IMR-90 (cell line): ENCODE results near the gene DPM1. TPM values are rescaled to one million over a fixed set of nuclear protein-coding genes. Genes with fewer than 3 reads are reported as not detected.

ENCODE experiments used
- ATAC-seq: fragments of 200-7000 bp; cut with Tn5 transposase; 2 replicates; pipeline ENCODE4 v1.9.1; 2020; ENCODE audit warnings: low read depth, mild to moderate bottlenecking, moderate library complexity
- BruUV-seq: library from RNA; stranded (reverse); fragments of 400-500 nt; replicated peaks from 2 replicates; lab custom pipeline; 2021; lab: Mats Ljungman, UMichigan
- CTCF ChIA-PET: fragments of 300-600 bp; formaldehyde crosslinking; extraction: SDS; loops from one replicate; lab custom pipeline; 2021; ENCODE audit warnings: antibody characterized with exemption; lab: Yijun Ruan, JAX
- POLR2A ChIA-PET: fragments of 300-600 bp; sonication (Branson Sonifier 250); formaldehyde crosslinking; loops from one replicate; lab custom pipeline; 2022; ENCODE audit warnings: antibody characterized with exemption; ENCODE audit not compliant: unreplicated experiment; lab: Charles Lee
- DNase-seq: peaks from one replicate; pipeline ENCODE4 v3.0.0; 2013
- H2AFZ ChIP-seq: replicated peaks from 2 replicates; pipeline ENCODE3; 2013; ENCODE audit warnings: low read length, mild to moderate bottlenecking; ENCODE audit not compliant: poor library complexity
- H2AK5ac ChIP-seq: 2 replicates; pipeline ENCODE4 v1.6.1; 2013; ENCODE audit warnings: low read depth, low read length, inconsistent platforms
- H2AK9ac ChIP-seq: replicated peaks from 2 replicates; pipeline ENCODE3; 2013; ENCODE audit warnings: mild to moderate bottlenecking, low read depth, low read length, moderate library complexity; ENCODE audit not compliant: poor library complexity
- H2BK120ac ChIP-seq: 2 replicates; pipeline ENCODE4 v1.6.1; 2013; ENCODE audit warnings: low read depth, low read length, inconsistent platforms
- H2BK15ac ChIP-seq: 3 replicates; pipeline ENCODE4 v1.6.1; 2013; ENCODE audit warnings: low read depth, low read length, inconsistent platforms
- H2BK20ac ChIP-seq: 2 replicates; pipeline ENCODE4 v1.6.1; 2013; ENCODE audit warnings: low read depth, mild to moderate bottlenecking, inconsistent platforms, low read length, moderate library complexity
- H2BK5ac ChIP-seq: 2 replicates; pipeline ENCODE4 v1.6.1; 2013; ENCODE audit warnings: mild to moderate bottlenecking, low read depth, low read length, inconsistent platforms; ENCODE audit not compliant: poor library complexity, severe bottlenecking
- H3K14ac ChIP-seq: replicated peaks from 2 replicates; pipeline ENCODE4 v1.6.1; 2013; ENCODE audit warnings: low read depth, low read length, inconsistent platforms
- H3K18ac ChIP-seq: 2 replicates; pipeline ENCODE4 v1.6.1; 2013; ENCODE audit warnings: low read depth, low read length, control low read depth
- H3K23ac ChIP-seq: 2 replicates; pipeline ENCODE4 v1.6.1; 2013; ENCODE audit warnings: low read depth, low read length, inconsistent platforms
- H3K27ac ChIP-seq: 2 replicates; pipeline ENCODE4 v1.5.1; 2013; ENCODE audit warnings: mild to moderate bottlenecking, control low read depth, low read length; ENCODE audit not compliant: insufficient read depth
- H3K27me3 ChIP-seq: 2 replicates; pipeline ENCODE4 v1.6.1; 2013; ENCODE audit warnings: low read length; ENCODE audit not compliant: control insufficient read depth, insufficient read depth
- H3K36me3 ChIP-seq: 2 replicates; pipeline ENCODE4 v1.6.1; 2013; ENCODE audit warnings: low read length, mixed read lengths; ENCODE audit not compliant: control insufficient read depth, insufficient read depth
- H3K4ac ChIP-seq: 2 replicates; pipeline ENCODE4 v1.6.1; 2013; ENCODE audit warnings: low read depth, low read length, inconsistent platforms
- H3K4me1 ChIP-seq: 2 replicates; pipeline ENCODE4 v1.6.1; 2013; ENCODE audit warnings: low read length, mixed read lengths; ENCODE audit not compliant: control insufficient read depth, insufficient read depth
- H3K4me2 ChIP-seq: 2 replicates; pipeline ENCODE4 v1.6.1; 2013; ENCODE audit warnings: low read depth, mild to moderate bottlenecking, control low read depth, low read length, moderate library complexity
- H3K4me3 ChIP-seq: 2 replicates; pipeline ENCODE4 v1.5.1; 2013; ENCODE audit warnings: low read depth, mild to moderate bottlenecking, control low read depth, low read length, moderate library complexity; ENCODE audit not compliant: insufficient read depth
- H3K56ac ChIP-seq: 2 replicates; pipeline ENCODE4 v1.6.1; 2013; ENCODE audit warnings: low read length, inconsistent platforms; ENCODE audit not compliant: insufficient read depth; ENCODE audit errors: extremely low read depth
- H3K79me1 ChIP-seq, 2 experiments: 2 replicates each; pipeline ENCODE4 v1.6.1; 2013; ENCODE audit warnings: low read length in 2 of 2, inconsistent platforms in 1 of 2, low read depth in 1 of 2
- H3K9ac ChIP-seq: 2 replicates; pipeline ENCODE4 v1.6.1; 2013; ENCODE audit warnings: low read depth, low read length, control low read depth
- H3K9me1 ChIP-seq: 2 replicates; pipeline ENCODE4 v1.6.1; 2013; ENCODE audit warnings: low read length, inconsistent platforms; ENCODE audit not compliant: insufficient read depth
- H3K9me3 ChIP-seq: 2 replicates; pipeline ENCODE4 v1.6.1; 2013; ENCODE audit warnings: low read length; ENCODE audit not compliant: control insufficient read depth, insufficient read depth
- H4K20me1 ChIP-seq: 2 replicates; pipeline ENCODE4 v1.6.1; 2013; ENCODE audit warnings: low read length, inconsistent platforms; ENCODE audit not compliant: insufficient read depth
- H4K5ac ChIP-seq: 2 replicates; pipeline ENCODE4 v1.6.1; 2013; ENCODE audit warnings: mild to moderate bottlenecking, low read depth, low read length, control low read depth
- H4K8ac ChIP-seq, 2 experiments: 2 replicates each; pipeline ENCODE4 v1.6.1; 2013; ENCODE audit warnings: low read depth in 2 of 2, low read length in 2 of 2, control low read depth in 1 of 2, inconsistent platforms in 1 of 2
- H4K91ac ChIP-seq: 2 replicates; pipeline ENCODE4 v1.6.1; 2013; ENCODE audit warnings: low read depth, low read length, inconsistent platforms; ENCODE audit not compliant: insufficient read depth
- NFE2L2 ChIP-seq: fragments of 150-350 bp; IDR thresholded peaks from 2 replicates; pipeline ENCODE4 v1.6.1; 2016; ENCODE audit warnings: low read depth, mild to moderate bottlenecking, low read length
- WGBS, 2 experiments: methylation state at CpG; one replicate each; pipeline versions ENCODE4 v1.1.5 to v1.1.7; 2013; ENCODE audit warnings: missing lambda C conversion rate in 2 of 2; ENCODE audit not compliant: insufficient read length in 1 of 2; ENCODE audit errors: extremely low coverage in 2 of 2; 5-methylcytosine and 5-hydroxymethylcytosine counted together
- dilution Hi-C: fragments of 300-500 bp; cut with HindIII; formaldehyde crosslinking; loops from one replicate; pipeline ENCODE4 v1.14.3; 2018; ENCODE audit warnings: low sequenced_read_pairs; ENCODE audit not compliant: unreplicated experiment
- in situ Hi-C: fragments of 300-500 bp; cut with MboI; formaldehyde crosslinking; loops from 3 replicates; pipeline ENCODE4 v1.14.3; 2019; ENCODE audit warnings: low sequenced_read_pairs, inconsistent platforms, mixed read lengths
- intact Hi-C: fragments of 100-400 bp; cut with micrococcal nuclease; formaldehyde crosslinking; loops from 2 replicates; pipeline ENCODE4 v1.10.0; 2022
- polyA plus RNA-seq, 3 experiments: library from polyadenylated mRNA; depleted of rRNA; stranded (reverse); fragments of >200 nt; gene quantifications; 2 replicates each; pipeline ENCODE4 v1.2.3, GENCODE V29; 2012; ENCODE audit warnings: low replicate concordance in 1 of 3
- total RNA-seq: library from RNA; depleted of rRNA; stranded (reverse); fragments of >200 nt; gene quantifications from 2 replicates; pipeline ENCODE4 v1.2.3, GENCODE V29; 2012
- TF ChIP-seq, protein P1 (sequence below): fragments of 150-350 bp; IDR thresholded peaks from 2 replicates; pipeline ENCODE4 v1.6.1; 2016; ENCODE audit warnings: low read depth, mild to moderate bottlenecking, low read length, moderate library complexity, borderline replicate concordance

DPM1 gene
- total and polyA plus RNA-seq, 2 of the 4 experiments (the other 2 are of a cell fraction), result 59.1 to 89.1 TPM

DNA sequence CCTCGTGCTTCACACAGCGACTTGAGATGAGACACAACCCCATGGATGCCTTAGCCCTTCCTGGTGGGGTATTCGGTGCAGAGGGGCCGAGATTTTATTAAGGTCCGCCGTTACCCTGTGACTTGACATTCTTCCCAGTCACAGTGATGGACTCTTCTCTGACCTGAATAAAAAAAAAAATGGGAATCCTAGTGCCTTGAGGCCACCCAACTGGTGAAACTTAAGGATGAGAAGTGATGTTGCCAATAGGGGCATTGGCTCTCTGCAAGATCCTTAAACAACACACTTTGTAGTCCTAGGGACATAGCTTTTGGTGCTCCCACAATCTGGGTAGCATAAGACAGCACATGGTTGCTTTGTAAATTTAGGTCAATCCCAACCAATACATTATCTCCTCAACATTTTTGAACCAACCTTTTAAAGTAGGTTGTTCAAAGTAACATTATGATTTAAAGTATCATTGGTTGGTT, 26.3 kb downstream of the DPM1 start:
- in situ Hi-C loops, result loop anchor here (5.0 kb wide), 1 partner anchor 120 kb away; no protein-coding TSS in a partner anchor
- H3K14ac ChIP-seq, result peak overlapping the region; percentile 83
- peak overlapping the region; percentile 77 for H2BK120ac ChIP-seq
- peak overlapping the region; percentile 95 for H2BK5ac ChIP-seq
- H3K79me1 ChIP-seq, result peaks cover 4 to 30% of the 10 kb centered on the region in 2 experiments
- H2AK5ac ChIP-seq, result peak overlapping the region; percentile 90
- peak overlapping the region; percentile 57 for H3K23ac ChIP-seq
- H3K27ac ChIP-seq, result peak overlapping the region; percentile 97
- peak overlapping the region; percentile 61 for H3K4me2 ChIP-seq
- ChIA-PET POLR2A (no interaction called here), CTCF (interaction anchor here (0.9 to 2.3 kb wide), 3 partner anchors 10 to 142 kb away, joined by 3 to 10 read pairs (median 4); partner anchors contain the start of gene BCAS4)
- peak overlapping the region; percentile 53; the same call in 1 of the 2 replicates for H2BK20ac ChIP-seq
- DNase-seq (no peak), ATAC-seq (no peak)
- no peak for TF ChIP-seq NFE2L2
- TF ChIP-seq, protein P1, sequence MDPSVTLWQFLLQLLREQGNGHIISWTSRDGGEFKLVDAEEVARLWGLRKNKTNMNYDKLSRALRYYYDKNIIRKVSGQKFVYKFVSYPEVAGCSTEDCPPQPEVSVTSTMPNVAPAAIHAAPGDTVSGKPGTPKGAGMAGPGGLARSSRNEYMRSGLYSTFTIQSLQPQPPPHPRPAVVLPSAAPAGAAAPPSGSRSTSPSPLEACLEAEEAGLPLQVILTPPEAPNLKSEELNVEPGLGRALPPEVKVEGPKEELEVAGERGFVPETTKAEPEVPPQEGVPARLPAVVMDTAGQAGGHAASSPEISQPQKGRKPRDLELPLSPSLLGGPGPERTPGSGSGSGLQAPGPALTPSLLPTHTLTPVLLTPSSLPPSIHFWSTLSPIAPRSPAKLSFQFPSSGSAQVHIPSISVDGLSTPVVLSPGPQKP, result no peak
- no TSS peak for BruUV-seq
- 0% methylated on average over 1 of the region's 6 CpGs; no CpG with 5 or more reads in 1 of the 2 experiments for WGBS, 2 experiments
- H3K4ac ChIP-seq, result peak overlapping the region; percentile 76
- peak overlapping the region; percentile 88 for H2AK9ac ChIP-seq
- peaks cover 13% of the 10 kb centered on the region for H3K36me3 ChIP-seq
- H3K56ac ChIP-seq, result peak overlapping the region; percentile 27; the same call in 1 of the 2 replicates
- H4K8ac ChIP-seq, result peak overlapping the region; percentile 76 to 94
- peak overlapping the region; percentile 64; the same call in 2 of the 3 replicates for H2BK15ac ChIP-seq
- peak overlapping the region; percentile 88 for H4K91ac ChIP-seq
- H3K9me3 ChIP-seq, result no peaks in the 10 kb centered on the region
- no peaks in the 10 kb centered on the region for H3K27me3 ChIP-seq
- peak overlapping the region; percentile 61 for H3K9ac ChIP-seq
- H3K4me1 ChIP-seq, result peaks cover 16% of the 10 kb centered on the region
- dilution Hi-C loops, result no loop called here
- peak overlapping the region; percentile 89 for H2AFZ ChIP-seq
- H3K18ac ChIP-seq, result peak overlapping the region; percentile 80
- H3K9me1 ChIP-seq, result peaks cover 8% of the 10 kb centered on the region
- H3K4me3 ChIP-seq, result no peak overlapping the region
- peak overlapping the region; percentile 80 for H4K5ac ChIP-seq
- intact Hi-C loops, result no loop called here
- H4K20me1 ChIP-seq, result peaks cover 36% of the 10 kb centered on the region
